GM18511 (cell line): Measurements from ENCODE around the gene CCL11.

ENCODE experiments used
- ATAC-seq: cut with Tn5 transposase; IDR thresholded peaks from one replicate; pipeline ENCODE4 v1.9.1; 2021; ENCODE audit warnings: mild to moderate bottlenecking, moderate library complexity; ENCODE audit not compliant: unreplicated experiment

The CCL11 gene

GRCh38 chr17:34257299-34257985, 28.1 kb upstream of the CCL11 start:
- no peak for ATAC-seq

- no peak for ATAC-seq
These were observed 27.6 kb upstream of the CCL11 start for GRCh38 chr17:34257986-34258326.

GRCh38 chr17:34259146-34259545, 26.4 kb upstream of the CCL11 start:
- no peak for ATAC-seq

- no peak for ATAC-seq
These were observed 24.7 kb upstream of the CCL11 start for GRCh38 chr17:34260861-34261260.

GRCh38 chr17:34261568-34262337, 23.8 kb upstream of the CCL11 start:
- ATAC-seq, result no peak

- ATAC-seq, result no peak
These were observed 19.8 kb upstream of the CCL11 start for GRCh38 chr17:34265711-34266110.

GRCh38 chr17:34269969-34270368, 15.6 kb upstream of the CCL11 start, which contains the start of gene CCL7:
TSS of gene CCL7 (plus strand) at chr17:34270221. CDS start at chr17:34270291, 70 bp downstream.
- ATAC-seq, result no peak

GRCh38 chr17:34275881-34276280, 9.7 kb upstream of the CCL11 start:
- ATAC-seq, result no peak

- no peak for ATAC-seq
These were observed 8.7 kb upstream of the CCL11 start for GRCh38 chr17:34276826-34277225.

- ATAC-seq, result no peak
These were observed 2.0 kb upstream of the CCL11 start for GRCh38 chr17:34283571-34283970.

- no peak for ATAC-seq
These were observed 2.3 kb downstream of the CCL11 start for GRCh38 chr17:34287875-34288274.

- no peak for ATAC-seq
These were observed 5.0 kb downstream of the CCL11 start for GRCh38 chr17:34290586-34290985.

GRCh38 chr17:34291721-34292348, 6.3 kb downstream of the CCL11 start:
- no peak for ATAC-seq

- ATAC-seq, result no peak
These were observed 13.5 kb downstream of the CCL11 start for GRCh38 chr17:34299027-34299426.

GRCh38 chr17:34299956-34300577, 14.5 kb downstream of the CCL11 start:
- ATAC-seq, result no peak

GRCh38 chr17:34300652-34301370, 15.3 kb downstream of the CCL11 start:
- no peak for ATAC-seq

- ATAC-seq, result no peak
These were observed 16.4 kb downstream of the CCL11 start for GRCh38 chr17:34301986-34302385.

GRCh38 chr17:34302636-34303035, 17.1 kb downstream of the CCL11 start:
- ATAC-seq, result no peak

GRCh38 chr17:34303606-34304005, 18.1 kb downstream of the CCL11 start:
- ATAC-seq, result no peak

- ATAC-seq, result no peak
These were observed 19.5 kb downstream of the CCL11 start for GRCh38 chr17:34305061-34305460.

GRCh38 chr17:34305606-34306005, 20.1 kb downstream of the CCL11 start:
- ATAC-seq, result no peak
